HL-60 (cell line): ENCODE measurements around the gene ALLC.
"Not testable (repeated sequence)": the region's sequence is repeated elsewhere in the genome, so short reads cannot be mapped to it uniquely, and the experiment has no call there.

Experiments used
- DNase-seq, 2 experiments: peaks; one replicate each; pipeline ENCODE4 v3.0.0-alpha.2; 2010 to 2020; ENCODE audit warnings: low read depth in 1 of 2, low spot score in 1 of 2
- H3K27ac ChIP-seq: fragments of 250-450 bp; sonication (Bioruptor Pico); replicated peaks from 2 replicates; pipeline ENCODE4 v1.5.1; 2020; ENCODE audit warnings: mild to moderate bottlenecking, moderate library complexity
- H3K27me3 ChIP-seq: fragments of 250-450 bp; sonication (Bioruptor Pico); 2 replicates; pipeline ENCODE4 v1.5.1; 2021; ENCODE audit warnings: mild to moderate bottlenecking, moderate library complexity; ENCODE audit not compliant: insufficient read depth, poor library complexity, severe bottlenecking
- H3K4me3 ChIP-seq: replicated peaks from 2 replicates; pipeline ENCODE4 v1.5.1; 2011; ENCODE audit warnings: mild to moderate bottlenecking, control low read depth, low read length; ENCODE audit not compliant: insufficient read depth
- GABPA ChIP-seq: IDR thresholded peaks from 2 replicates; pipeline ENCODE4 v1.6.1; 2012; ENCODE audit warnings: low read depth
- POLR2AphosphoS5 ChIP-seq: IDR thresholded peaks from 2 replicates; pipeline ENCODE4 v1.6.1; 2012; ENCODE audit warnings: low read depth
- SPI1 ChIP-seq: IDR thresholded peaks from 2 replicates; pipeline ENCODE4 v1.6.1; 2012; ENCODE audit warnings: low read depth, mild to moderate bottlenecking, borderline replicate concordance
- TF ChIP-seq, protein P1 (sequence below): IDR thresholded peaks from one replicate; pipeline ENCODE4 v1.5.1; 2011; ENCODE audit warnings: low read length, control low read depth, inconsistent platforms; ENCODE audit not compliant: insufficient read depth
- TF ChIP-seq, protein P2 (sequence below): IDR thresholded peaks from 2 replicates; pipeline ENCODE4 v1.6.1; 2012; ENCODE audit warnings: low read depth; ENCODE audit not compliant: insufficient replicate concordance

ALLC gene

DNA sequence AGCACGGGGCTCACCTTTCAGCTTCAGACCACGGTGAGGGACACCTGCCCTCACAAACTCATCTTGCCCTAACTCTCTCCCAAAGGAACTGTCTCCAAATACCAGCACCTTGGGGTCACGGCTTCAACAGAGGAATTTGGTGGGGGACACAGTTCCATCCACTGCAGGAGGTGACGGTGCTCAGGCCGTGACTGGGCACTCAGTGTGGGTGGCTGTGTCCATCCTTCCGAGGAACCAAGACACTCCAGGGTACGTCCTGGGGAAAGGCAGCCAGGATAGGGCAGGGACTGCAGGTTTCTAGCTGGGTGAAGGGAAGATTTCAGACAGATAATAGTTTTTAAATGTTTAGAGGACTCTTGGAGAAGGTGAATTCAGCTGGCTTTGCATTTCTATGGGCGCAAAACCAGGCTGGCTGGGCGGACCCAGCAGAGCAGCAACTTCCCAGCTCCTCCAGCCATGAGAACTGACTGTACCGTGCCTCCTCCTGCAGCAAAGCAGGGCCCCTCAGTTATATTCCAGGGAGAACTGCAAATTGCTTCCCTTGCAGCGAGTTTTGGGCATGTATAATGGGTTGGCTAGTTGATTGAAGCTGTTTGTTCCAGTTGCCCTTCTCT lies 23.9 kb upstream of the ALLC start:
- no peaks in the 10 kb centered on the region for H3K27me3 ChIP-seq
- H3K27ac ChIP-seq, result no peak overlapping the region
- TF ChIP-seq POLR2AphosphoS5 (no peak), SPI1 (no peak), GABPA (no peak)
- TF ChIP-seq, protein P1, sequence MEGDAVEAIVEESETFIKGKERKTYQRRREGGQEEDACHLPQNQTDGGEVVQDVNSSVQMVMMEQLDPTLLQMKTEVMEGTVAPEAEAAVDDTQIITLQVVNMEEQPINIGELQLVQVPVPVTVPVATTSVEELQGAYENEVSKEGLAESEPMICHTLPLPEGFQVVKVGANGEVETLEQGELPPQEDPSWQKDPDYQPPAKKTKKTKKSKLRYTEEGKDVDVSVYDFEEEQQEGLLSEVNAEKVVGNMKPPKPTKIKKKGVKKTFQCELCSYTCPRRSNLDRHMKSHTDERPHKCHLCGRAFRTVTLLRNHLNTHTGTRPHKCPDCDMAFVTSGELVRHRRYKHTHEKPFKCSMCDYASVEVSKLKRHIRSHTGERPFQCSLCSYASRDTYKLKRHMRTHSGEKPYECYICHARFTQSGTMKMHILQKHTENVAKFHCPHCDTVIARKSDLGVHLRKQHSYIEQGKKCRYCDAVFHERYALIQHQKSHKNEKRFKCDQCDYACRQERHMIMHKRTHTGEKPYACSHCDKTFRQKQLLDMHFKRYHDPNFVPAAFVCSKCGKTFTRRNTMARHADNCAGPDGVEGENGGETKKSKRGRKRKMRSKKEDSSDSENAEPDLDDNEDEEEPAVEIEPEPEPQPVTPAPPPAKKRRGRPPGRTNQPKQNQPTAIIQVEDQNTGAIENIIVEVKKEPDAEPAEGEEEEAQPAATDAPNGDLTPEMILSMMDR, result no peak
- TF ChIP-seq, protein P2, sequence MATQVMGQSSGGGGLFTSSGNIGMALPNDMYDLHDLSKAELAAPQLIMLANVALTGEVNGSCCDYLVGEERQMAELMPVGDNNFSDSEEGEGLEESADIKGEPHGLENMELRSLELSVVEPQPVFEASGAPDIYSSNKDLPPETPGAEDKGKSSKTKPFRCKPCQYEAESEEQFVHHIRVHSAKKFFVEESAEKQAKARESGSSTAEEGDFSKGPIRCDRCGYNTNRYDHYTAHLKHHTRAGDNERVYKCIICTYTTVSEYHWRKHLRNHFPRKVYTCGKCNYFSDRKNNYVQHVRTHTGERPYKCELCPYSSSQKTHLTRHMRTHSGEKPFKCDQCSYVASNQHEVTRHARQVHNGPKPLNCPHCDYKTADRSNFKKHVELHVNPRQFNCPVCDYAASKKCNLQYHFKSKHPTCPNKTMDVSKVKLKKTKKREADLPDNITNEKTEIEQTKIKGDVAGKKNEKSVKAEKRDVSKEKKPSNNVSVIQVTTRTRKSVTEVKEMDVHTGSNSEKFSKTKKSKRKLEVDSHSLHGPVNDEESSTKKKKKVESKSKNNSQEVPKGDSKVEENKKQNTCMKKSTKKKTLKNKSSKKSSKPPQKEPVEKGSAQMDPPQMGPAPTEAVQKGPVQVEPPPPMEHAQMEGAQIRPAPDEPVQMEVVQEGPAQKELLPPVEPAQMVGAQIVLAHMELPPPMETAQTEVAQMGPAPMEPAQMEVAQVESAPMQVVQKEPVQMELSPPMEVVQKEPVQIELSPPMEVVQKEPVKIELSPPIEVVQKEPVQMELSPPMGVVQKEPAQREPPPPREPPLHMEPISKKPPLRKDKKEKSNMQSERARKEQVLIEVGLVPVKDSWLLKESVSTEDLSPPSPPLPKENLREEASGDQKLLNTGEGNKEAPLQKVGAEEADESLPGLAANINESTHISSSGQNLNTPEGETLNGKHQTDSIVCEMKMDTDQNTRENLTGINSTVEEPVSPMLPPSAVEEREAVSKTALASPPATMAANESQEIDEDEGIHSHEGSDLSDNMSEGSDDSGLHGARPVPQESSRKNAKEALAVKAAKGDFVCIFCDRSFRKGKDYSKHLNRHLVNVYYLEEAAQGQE, result no peak
- no peak for DNase-seq
- H3K4me3 ChIP-seq, result no peak overlapping the region

DNA sequence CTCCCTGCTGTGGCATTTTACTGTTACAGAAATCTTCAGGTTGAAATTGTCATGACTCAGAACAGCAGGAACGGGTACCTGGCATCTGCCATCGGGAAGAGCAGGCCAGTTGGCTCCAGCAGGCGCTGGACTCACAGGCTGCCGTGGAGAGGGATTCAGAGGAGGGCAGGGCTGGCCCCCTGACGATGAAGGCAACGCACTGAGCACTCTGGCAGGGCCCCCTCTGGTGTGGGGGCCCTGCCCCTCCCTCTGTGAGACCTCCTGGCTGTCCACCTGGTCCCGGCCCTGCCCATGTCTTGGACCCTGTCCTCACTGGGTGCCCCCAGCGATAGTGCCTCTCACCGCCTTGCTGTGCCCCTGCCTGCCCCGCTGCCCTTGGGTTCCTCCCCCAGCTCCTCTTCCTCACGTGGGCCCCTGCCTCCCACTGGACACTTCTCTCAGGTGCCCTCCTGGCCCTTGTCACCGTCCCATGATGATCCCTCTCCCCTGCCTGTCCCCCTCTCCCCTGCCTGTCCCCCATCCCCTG lies 23.3 kb upstream of the ALLC start:
- no peak for DNase-seq
- Histone ChIP-seq H3K4me3 (no peak overlapping the region), H3K27ac (no peak overlapping the region), H3K27me3 (no peaks in the 10 kb centered on the region)
- TF ChIP-seq, protein P1, result no peak
- TF ChIP-seq SPI1, result no peak
- TF ChIP-seq POLR2AphosphoS5, result no peak
- TF ChIP-seq, protein P2, result no peak
- TF ChIP-seq GABPA, result no peak

DNA sequence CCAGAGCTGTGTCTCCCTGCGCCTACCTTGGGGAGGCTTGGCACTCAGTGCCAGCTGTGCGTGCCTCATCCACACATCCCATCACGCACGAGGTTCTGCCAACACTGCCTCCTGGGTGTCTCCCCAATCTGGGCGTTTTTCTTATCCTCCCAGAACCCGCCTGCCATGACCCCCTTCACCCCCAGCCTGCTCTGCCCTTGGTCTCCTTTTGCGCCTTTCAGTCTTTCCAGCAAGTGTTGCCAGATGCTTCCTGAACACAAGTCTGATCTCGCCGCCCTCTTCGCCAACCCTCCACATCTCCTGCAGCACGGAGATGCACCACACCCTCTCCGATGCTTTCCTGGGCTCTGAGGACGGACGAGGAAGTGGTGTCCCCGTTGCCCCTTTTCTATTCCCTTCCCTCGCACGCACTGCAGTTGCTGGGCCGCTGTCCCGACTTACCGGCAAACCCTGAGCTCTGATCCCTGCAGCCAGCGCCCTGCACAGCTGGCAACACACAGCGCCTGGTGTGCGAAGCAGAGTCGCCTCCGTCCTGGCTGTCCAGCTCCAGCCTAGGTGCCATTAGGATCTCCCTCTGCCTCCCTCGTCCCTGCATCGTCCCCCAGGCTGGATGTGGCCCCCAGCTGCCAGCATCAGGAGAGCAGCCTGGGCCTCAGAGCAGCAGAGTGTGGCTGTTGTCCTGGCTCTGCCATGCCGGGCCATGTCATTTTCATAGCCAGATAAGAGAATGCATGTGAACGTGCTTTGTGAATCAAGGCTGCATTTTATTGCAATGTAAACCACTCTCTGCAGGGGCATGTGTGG lies 22.6 kb upstream of the ALLC start:
- DNase-seq, result no peak
- H3K27me3 ChIP-seq, result no peaks in the 10 kb centered on the region
- H3K4me3 ChIP-seq, result no peak overlapping the region
- no peak overlapping the region for H3K27ac ChIP-seq
- no peak for TF ChIP-seq GABPA
- TF ChIP-seq, protein P2, result no peak
- TF ChIP-seq, protein P1, result no peak
- no peak for TF ChIP-seq SPI1
- no peak for TF ChIP-seq POLR2AphosphoS5

DNA sequence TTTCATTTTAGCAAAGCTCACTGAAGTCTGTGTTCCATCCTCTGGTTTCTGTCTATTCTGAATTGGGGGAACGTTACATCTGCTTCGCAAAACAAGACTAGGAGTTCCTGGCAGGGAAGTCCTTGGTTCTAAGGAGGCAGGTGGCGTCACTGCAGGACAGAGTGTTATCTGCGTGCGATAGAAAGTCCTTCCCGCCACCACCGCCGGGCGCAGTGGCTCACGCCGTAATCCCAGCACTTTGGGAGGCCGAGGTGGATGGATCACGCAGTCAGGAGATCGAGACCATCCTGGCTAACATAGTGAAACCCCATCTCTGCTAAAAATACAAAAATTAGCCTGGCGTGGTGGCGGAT lies 22.0 kb upstream of the ALLC start:
- not testable (repeated sequence) for H3K27ac ChIP-seq, DNase-seq, H3K4me3 ChIP-seq, H3K27me3 ChIP-seq
